GM12801 (cell line): ENCODE results near the gene RLF.

Experiments
- TF ChIP-seq, protein P1 (sequence below): IDR thresholded peaks from one replicate; pipeline ENCODE4 v1.5.1; 2011; ENCODE audit warnings: control low read depth; ENCODE audit not compliant: insufficient read length; ENCODE audit errors: extremely low read depth

The RLF gene

DNA sequence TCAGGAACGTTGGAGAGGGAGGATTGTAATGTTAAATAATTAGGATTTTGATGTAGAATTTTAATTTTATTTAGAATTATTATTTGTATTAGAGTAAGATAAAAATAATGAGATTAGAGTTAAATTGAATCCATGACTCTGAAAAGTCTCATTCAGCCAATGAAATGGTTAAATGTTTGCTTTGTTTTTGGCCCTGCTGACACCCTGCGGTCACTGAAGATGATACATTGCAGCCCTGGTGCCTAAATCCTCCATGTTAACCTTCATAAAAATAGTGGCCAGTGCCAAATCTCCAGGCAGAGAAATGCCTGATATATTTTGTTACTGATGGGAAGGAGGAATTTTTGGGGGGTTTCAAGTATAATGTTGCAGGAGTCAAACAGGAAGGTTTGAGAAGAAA is 27.3 kb upstream of the RLF start:
- TF ChIP-seq, protein P1, sequence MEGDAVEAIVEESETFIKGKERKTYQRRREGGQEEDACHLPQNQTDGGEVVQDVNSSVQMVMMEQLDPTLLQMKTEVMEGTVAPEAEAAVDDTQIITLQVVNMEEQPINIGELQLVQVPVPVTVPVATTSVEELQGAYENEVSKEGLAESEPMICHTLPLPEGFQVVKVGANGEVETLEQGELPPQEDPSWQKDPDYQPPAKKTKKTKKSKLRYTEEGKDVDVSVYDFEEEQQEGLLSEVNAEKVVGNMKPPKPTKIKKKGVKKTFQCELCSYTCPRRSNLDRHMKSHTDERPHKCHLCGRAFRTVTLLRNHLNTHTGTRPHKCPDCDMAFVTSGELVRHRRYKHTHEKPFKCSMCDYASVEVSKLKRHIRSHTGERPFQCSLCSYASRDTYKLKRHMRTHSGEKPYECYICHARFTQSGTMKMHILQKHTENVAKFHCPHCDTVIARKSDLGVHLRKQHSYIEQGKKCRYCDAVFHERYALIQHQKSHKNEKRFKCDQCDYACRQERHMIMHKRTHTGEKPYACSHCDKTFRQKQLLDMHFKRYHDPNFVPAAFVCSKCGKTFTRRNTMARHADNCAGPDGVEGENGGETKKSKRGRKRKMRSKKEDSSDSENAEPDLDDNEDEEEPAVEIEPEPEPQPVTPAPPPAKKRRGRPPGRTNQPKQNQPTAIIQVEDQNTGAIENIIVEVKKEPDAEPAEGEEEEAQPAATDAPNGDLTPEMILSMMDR = no peak

- TF ChIP-seq, protein P1 = no peak
Measured at GRCh38 chr1:40140211-40140973, 20.8 kb upstream of the RLF start.

DNA sequence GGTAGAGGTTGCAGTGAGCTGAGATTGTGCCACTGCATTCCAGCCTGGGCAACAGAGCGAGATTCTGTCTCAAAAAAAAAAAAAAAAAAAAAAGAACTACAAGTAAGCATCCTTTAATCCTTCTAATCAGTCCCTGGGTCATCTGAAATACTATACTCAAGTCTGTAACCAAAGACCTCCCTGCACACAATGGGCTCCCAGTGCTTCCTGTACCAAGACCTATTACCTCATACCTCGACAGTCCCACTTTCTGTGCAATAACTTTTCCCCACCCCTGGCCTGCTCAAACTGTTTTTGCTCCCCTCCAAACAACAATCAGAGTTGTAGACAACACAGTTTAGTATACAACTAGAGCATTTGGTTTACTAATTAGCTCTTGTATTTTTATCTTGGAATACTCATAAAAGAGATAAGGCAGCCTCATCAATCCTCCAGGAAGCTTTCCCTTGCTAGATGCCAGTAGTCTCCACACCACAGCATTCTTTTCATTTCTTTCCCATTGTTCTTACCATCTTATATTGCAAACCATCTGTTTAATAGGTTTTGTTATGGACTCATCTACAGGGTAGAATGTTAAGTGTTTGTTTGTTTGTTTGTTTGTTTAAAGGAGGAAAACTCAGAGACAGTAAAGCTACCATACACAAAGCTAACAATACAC is 19.2 kb upstream of the RLF start:
- TF ChIP-seq, protein P1 = no peak

DNA sequence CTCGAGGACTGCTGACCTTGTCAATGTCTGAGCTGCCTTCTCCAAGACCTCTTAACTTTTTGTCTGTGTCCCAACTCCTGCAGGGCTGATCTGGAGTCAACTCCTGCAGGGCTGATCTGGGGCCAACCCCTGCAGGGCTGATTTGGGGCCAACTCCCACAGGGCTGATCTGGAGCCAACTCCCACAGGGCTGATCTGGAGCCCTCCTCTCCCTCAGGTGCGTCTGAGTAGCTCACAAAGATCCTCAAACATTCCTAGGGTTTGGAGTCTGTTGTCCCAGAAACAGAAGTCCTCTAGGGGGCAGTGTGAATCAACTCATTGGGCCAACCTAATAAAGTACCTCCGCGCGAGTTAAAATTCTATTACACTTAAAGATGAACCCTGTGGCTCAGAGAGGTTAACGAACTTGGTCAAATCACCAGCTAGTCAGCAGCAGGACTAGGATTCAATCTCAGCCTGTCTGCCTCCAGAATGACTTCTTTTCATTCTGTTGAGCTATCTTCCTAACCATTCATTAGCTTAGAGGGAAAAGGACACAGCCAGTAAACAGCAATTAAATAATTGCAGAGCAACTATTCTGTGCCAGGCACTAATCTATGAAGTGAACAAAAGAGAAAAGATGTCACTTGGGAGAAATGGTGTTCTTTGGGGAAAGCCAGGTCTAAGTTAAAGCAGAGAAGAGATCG is 17.2 kb upstream of the RLF start:
- TF ChIP-seq, protein P1 = no peak

DNA sequence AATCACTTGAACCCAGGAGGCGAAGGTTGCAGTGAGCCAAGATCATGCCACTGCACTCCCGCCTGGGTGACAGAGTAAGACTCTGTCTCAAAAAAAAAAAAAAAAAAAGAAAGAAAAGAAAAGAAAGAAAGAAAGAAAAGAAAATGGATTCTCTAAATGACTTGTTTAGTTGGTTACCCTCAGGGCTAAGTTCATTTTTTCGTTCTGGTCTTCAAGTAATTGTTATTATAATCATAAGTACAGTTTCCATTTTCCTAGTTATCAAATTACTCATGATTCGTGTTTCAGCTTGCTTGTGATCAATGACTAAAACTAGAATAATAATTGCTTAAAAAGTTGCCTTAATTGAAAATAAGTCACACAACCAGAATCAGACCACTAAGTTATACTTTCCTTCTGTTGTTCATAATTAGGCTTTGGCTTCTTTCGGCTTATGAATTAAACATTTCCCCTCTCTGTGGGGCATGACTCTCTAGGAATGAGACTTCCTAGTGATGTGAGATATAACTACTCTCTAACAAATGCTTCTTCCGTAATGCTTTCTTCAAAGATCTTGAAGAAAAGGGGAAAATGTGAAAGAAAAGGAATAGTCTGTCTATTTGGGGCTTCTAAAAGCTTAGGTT is 9.6 kb upstream of the RLF start:
- TF ChIP-seq, protein P1 = no peak

- TF ChIP-seq, protein P1 = no peak
Measured at GRCh38 chr1:40153073-40153770, 8.0 kb upstream of the RLF start.
